NCI-H82 (cell line): ENCODE measurements around the gene CHMP3.
A peak's percentile ranks its signal among the peaks of the same experiment; 100 is the strongest.
"Not testable (repeated sequence)": the region's sequence is repeated elsewhere in the genome, so short reads cannot be mapped to it uniquely, and the experiment has no call there.

ENCODE experiments used
- DNase-seq: peaks from one replicate; lab custom pipeline; 2025; lab: John Stamatoyannopoulos, UW

CHMP3 gene

DNA sequence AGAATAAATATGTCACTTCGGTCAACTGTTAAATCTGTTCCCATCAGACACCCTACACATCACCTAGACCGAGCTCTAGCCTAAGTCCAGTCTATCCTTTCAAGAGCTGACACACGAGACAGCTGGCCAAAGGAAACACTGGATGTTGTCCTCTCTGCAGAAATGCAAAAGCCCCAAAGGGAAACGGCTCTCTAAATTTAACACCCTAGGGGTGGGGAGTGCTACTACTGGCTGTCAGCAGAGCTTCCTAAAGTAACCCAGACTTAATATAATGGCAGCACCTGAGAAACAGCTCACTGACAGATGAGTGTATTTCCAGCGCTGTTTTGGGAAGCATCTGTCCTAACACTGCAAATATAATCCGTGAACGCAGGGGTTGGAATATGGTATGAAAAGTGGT is 55.6 kb downstream of the CHMP3 start:
- DNase-seq, result no peak

DNA sequence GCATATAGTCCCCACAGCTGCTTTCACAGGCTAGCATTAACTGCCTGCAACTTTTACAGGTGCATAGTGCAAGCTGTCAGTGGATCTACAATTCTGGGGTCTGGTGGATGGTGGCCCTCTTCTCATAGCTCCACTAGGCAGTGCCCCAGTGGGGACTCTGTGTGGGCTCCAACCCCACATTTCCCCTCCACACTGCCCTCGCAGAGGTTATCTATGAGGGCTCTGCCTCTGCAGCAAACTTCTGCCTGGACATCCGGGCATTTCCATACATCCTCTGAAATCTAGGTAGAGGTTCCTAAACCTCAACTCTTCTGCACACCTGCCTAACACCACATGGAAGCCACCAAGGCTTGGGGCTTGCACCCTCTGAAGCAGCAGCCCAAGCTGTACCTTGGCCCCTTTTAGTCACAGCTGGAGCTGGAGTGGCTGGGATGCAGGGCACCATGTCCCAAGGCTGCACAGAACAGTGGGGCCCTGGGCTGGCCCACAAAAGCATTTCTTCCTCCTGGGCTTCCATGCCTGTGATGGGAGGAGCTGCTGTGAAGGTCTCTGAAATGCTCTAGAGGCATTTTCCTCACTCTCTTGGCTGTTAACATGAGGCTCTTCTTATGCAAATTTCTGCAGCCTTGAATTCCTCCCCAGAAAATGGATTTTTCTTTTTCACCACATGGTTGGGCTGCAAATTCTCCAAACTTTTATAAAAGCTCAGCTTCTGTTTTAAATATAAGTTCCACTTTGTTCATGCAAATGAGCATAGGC is 62.7 kb downstream of the CHMP3 start:
- DNase-seq, result peak; percentile 18

DNA sequence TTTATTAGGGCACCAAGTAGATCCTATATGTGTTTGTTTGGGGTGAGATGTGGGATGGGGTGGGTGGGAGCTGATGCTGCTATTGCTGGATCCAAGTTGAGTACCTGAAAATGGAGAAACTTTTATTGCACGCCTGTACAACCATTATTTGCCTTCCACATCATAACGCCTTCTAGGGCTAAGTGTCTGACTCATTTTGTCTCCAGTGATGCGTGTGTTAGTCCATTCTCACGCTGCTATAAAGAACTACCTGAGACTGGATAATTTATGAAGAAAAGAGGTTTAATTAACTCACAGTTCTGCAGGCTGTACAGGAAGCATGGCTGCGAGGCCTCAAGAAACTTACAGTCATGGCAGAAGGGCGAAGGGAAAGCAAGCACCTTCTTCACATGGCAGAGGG is 63.9 kb downstream of the CHMP3 start:
- DNase-seq, result no peak

DNA sequence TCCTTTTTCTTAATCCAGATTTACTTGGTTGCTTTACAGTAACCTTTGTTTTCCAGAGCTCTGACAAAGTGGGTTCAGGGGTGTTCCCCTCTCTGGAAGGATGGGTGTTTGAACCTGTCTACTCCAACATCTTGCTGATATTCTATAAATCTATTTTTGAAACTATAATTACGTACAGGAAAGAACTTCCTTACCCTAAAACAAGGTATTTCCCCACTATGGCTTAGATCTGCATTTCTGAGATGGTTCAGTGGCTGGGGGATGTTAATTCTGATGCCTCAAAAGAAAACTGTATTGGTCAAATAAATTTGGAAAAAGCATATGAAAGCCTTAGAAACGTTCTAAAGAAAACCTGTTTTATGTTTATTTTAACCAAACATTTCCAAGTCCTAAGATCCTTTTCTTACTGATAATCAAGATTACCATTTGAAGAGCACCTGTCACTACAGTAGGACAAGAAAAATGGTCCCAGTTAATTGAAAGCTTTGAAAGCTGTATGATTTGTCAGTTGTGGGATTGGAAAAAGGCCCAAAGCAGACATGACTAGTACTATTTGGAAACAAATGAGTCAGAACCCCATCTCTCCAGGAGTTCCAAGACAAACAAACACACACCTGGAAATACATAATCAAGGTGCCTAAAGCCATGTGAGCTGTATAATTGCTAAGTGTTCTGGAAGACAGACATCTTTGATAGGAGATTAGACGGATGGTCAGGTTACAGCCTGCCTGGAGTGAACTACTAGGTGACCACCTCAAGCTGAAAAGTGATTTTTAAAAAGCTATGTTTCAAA is 64.6 kb downstream of the CHMP3 start:
- no peak for DNase-seq

DNA sequence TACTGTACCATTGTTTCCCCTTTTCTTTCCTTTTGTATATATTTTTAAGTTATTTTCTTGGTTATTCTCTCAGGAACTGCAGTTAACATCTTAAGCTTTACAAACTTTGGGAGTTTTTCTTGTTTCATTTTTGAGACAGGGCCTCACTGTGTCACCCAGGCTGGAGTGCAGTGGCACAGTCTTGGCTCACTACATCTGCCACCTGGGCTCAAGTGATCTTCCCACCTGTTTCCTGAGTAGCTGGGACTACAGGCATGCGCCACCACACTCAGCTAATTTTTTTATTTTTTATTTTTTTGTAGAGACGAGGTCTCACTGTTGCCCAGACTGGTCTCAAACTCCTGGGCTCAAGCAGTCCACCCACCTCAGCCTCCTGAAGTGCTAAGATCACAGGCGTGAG is 66.9 kb downstream of the CHMP3 start:
- not testable (repeated sequence) for DNase-seq

DNA sequence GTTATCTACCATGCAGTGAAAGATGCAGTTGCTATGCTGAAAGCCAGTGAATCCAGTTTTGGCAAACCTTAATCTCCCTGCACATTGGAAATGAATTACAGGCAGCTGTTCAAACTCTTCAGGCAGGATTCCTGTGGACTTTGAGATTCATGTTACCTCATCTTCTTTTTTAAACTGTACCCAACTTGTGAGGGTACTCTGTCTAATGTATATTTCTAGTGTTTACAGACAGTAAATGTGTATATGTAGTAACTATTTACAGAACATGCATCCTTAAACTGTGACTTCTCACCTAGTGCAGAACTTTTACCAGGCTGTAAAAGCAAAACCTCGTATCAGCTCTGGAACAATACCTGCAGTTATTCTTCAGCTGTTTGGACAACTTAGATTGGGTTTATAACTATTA is 71.2 kb downstream of the CHMP3 start:
- no peak for DNase-seq

DNA sequence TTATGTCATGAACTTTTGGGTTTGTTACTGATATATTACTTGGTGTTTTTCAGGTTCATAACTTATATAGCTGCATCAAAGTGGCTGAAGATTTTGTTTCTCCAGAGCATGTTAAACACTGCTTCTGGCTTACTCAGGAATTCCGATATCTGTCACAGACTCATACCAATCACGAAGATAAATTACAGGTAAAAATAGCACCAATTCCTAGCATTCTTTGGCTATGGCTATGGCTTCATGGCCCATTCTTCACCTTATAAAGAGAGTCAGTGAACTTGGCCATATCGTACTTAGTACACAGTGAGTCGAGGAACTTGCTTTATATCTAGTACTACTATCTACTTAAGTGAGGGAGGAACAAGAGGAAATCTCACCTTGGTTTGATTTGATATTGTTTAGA is 72.2 kb downstream of the CHMP3 start:
- DNase-seq, result no peak

DNA sequence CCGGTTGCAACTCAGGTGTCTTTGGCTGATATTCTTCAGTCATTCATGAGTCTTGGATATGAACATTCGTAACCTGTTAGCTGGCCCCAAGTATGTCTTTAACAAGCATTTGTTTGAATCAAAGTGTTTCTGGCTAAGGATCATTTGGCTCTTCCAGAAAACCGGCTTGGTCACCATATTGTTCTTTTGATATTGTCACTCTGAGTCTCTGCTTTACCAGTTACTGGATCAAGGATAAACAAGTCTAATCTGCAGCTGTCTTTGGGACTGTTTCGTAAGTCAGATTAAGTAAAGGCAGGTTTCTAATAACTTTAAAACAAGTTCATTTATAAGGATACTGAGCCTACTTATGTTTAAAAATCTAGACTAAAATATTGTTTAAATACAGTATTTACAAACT is 73.0 kb downstream of the CHMP3 start:
- no peak for DNase-seq

DNA sequence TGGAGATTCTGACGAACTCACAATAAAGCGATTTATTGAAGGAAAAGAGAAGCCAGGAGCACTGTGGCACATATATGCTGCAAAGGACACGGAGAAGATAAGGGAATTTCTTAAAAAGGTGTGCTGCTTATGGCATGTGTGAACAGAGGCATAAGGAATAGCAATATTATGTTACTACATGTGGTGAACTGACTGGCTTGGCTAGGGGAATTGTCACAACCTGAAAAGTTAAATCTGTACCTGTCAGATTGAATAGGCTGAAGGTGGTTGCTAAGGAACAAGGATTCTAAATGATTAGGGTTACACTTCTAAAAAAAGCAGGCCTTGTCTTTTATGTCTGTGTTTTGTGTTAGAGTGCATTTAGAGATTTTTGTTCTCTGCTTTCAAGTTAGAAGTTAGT is 73.7 kb downstream of the CHMP3 start:
- DNase-seq, result no peak

DNA sequence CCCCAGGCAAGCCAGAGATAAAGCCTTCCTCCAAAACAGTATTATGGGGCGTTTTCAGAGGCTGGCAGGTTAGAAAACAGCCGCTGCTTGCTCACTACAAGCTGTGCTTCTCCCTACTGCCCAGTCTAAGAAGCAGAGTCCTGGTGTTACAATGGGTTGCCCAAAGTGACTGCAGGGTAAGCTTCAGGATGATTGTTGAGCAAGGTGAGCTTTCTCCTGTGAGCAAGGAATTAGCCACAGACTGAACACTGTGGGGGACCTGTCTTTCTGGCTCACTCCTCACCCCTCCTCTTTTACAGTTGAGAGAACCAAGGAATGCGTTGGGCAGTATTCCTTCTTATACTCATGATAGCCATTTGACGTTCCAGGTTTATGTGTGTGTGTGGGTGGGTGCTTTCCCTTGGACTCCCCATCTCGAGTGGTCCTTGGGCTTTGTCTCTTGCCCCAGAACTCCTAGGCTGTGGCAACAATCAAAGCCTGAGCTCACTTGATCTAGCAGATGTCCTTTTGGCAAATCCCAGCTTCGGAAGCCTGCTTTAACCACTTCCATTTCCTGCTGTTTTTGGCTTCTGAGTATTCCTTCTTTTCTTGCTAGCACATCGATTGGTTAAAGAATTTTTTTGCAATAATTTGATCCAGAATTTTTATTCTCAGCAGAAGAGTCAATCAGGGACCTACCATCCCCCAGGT is 74.5 kb downstream of the CHMP3 start:
- DNase-seq, result no peak

DNA sequence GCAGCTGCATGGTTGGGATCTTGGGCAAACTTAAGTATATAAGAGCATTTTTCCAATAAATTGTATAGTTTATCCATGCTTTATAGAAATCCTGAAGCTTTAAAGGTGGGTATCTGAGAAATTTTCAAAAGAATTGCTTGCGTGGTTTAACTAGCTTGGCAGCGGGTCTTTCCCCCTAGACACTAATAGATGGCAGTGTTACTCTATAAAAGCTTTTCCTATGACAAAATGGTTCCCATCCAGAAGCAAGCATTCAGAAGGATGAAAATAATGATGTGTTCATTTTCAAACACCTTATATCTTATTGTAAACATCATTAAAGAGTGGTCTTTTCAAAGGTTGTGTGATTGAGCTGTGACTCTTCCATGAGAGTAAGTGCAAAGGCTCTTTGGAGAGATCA is 76.2 kb downstream of the CHMP3 start:
- DNase-seq, result peak; percentile 16

DNA sequence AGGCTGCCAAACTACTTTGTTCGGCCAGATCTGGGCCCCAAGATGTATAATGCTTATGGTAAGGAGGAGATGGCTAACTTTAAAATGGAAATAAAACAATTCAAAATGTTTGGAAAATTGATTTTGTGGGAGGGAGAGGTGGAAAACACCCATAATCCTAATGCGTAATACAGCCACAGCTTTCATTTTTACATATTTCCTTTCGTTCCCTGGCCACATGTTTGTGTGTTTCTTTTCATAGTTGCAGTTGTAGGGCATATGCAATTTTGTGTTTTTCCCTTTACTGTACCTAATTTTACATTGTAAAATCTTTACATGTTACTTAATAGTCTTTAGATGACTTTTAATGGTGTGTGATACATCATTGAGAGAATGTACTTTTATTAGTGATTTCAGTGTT is 77.4 kb downstream of the CHMP3 start:
- DNase-seq, result no peak

DNA sequence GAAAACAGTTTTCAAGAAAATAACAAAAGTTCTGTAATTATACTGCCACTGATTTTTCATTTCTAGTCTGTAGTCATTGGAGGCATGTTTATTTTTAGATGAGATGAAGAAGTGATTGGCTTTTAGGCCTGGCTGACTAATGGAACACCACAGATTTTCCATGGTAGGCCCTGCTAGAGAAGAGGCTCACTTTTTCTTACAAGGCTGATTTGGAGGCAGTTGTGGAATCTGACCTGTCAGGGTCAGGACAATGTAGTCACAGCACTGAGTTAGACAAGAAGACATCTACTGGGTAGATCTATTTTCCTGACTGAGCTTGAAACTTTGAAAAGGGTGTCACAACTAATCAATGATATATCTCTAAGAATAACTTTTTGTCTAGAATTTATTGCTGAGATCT is 78.1 kb downstream of the CHMP3 start:
- no peak for DNase-seq

DNA sequence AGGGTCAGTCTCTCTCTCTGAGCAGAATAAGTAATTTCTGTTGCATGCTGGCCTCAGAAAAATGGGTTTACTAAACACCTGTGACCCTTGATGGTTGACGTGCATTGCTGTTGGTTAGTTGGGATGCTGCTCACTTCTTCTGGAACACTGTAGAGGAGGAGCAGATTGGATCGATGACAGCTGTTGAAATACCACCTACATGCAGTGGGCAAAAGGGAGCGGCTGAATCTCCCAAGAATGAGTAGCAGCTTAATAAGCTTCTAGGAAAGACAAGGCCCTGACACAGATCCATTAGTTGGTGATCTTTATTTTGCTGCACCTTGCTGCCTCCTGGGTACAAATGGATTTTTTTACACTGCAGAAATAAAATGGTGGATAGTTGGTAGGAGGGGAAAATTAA is 78.9 kb downstream of the CHMP3 start:
- DNase-seq, result no peak

DNA sequence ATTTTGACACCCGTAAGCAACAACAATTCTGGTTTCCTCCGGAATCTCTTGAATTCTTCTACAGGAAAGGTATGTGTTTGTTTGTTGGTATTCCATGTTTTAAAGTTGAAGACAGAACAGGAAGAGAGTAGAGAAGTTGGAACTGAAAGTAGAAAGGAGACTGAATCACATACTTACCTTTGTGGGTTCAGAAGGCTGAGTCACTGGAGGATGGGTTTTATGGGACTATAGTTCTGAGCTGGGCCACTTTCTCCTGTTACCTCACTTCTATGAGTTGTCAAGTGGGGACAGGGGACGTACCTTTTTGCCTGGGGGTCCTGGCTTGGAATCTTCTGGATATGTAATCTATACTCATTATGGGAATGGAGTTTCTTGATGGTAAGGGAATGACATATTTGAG is 81.2 kb downstream of the CHMP3 start:
- no peak for DNase-seq

DNA sequence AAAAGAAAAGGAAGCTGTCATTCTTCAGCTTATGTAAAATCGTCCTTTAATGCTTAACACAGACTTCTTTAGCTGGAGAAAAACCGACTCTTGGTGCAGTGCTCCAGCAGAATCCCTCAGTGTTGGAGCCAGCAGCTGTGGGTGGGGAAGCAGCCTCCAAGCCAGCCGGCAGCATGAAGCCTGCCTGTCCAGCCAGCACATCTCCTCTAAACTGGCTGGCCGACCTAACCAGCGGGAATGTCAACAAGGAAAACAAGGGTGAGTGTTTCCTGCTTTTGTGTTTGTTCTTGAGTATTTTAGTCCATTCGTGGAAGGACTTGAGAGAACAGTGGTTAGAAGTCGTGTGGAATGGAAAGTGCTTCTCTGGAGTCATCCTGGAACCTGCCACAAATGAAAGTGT is 83.1 kb downstream of the CHMP3 start:
- no peak for DNase-seq

DNA sequence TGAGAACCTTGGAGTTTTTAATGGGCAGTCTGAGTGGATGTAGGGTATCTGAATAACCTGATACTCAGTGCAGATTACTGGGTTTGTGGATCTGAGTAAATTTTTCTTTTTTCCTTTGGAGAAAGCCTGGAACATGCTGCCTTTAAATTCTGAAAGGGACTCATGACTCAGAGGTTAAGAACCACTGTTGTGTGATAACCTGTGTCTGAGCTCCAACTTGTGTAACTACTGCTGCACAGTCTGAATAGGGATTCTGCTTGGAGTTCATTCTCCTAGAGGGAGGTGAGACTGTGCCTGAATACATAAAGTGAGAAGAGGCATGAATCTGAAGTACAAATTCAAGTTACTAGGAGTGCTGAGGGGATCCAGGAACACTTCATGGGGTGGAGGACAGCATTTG is 85.9 kb downstream of the CHMP3 start:
- DNase-seq, result no peak

DNA sequence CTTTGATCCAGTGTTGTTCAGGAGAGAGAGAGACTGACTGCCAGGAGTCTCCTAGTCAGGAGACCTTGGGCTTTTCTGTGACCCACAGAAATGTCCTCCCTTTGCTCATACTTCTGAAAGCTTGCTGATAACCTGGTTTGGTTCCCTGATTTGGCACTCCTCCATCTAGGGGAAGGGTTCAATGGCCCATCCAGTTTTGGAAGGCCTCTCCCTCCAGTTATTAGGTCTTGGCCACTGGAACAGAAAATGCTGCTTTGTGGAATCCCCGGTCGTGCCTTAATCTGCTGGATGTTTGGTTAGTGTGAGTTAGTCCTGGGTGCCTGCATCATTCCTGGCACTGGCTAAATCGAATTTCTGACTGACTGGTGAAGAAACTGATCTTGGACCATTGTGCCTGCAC is 86.3 kb downstream of the CHMP3 start:
- no peak for DNase-seq

DNA sequence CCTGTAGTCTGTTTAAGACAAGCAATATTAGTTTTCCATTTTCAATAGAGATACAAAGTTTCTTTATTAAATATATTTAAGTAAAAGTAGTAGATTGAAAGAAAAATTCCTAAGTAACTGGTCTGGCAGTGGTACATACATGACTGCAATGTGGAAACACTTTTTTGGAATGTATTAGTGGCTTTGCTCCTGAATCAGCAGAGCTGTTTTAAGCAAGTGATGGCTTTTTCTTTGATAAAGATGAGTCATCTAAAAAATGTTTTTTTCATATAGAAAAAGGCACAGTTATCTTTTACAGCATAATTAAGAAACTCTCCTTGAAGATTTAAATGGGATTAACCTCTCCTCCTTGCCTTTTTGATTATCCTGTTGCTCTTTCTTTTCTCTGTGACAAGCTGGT is 87.2 kb downstream of the CHMP3 start:
- DNase-seq, result no peak

DNA sequence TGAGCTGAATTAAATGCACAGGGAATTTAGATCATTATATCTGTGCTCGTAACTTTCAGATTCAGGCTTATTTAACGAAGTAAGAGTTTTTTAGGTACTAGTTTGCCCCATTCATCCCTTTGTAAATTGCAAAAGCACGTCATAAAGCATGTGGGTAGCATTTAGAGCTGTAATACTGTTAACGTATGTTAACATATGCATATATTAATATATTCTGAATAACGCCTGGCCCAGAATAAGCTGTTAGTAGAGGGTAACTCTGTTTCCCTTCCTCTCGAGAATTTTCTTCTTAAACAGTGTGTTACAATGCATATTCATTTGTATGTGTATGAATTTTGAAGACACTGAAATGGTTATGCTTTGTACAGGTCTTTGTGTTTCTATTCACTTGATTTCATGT is 91.6 kb downstream of the CHMP3 start:
- DNase-seq, result no peak

DNA sequence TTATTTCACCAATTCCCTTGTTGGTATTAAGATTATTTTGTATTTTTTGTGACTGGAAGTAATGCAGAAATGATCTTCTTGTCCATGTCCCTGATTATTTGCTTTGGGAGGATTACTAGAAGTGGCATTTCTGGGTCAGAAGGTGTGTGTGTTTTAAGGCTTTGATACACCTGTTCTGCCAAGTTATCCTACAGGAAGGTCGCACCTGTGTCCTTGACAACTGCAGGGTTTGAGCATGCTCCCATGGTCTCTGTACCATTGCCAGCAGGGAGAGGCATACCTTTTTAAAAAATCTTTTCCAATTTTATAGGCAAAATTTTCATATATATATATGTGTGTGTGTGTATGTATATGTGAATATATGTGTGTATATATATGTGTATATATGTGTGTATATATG is 92.4 kb downstream of the CHMP3 start:
- no peak for DNase-seq

DNA sequence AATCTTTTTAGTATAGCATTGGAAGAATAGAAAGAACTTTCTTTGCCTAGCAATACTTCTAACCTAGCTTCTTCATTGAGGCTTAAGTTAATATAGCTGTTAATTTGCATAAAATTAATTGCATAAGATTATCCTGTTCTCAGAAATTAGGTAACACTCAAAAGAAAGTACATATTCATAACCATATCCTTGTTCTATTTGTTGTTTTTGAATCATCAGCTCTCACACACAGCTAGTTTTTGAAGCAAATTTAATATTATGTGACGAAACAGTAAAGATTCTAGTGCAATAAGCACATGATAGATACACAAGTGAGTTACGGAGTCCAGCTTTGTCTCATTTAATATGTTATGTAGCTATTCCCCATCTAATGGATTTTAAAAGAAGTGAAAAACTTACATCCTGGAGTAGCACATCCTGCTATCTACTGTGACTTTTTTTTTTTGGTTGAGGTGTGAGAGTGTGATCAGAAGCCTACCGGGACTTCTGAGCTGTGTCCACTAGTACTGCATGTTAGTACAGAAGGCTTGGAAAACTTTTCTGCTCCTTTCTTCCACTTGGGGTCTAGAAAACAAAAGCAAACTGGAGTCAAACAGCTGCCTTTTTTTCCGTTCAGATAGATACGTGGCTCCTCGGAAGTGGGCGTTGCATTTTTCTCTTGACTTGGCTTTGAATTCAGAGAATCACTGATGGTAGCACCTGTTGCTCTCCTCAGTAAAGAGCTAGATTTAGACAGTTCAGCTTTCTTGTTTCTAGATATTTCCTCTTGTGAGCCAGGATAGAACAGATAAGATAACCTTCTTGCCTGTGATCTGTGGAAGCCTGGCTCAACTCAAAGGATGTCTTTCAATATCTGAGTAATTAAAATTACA is 94.8 kb downstream of the CHMP3 start:
- no peak for DNase-seq
